Activated CD4-positive, alpha-beta T cell treated with anti-CD3 and anti-CD28 coated beads, Interleukin-10, Interleukin-2, amounts not matched to agents 100 ng/mL and 50 ng/mL, durations not matched to agents 16 hours and 8 hours (primary cell): Measurements from ENCODE around the gene WDR64.
"Not testable (repeated sequence)": the region's sequence is repeated elsewhere in the genome, so short reads cannot be mapped to it uniquely, and the experiment has no call there.

ENCODE experiments used
- DNase-seq: peaks from one replicate; pipeline ENCODE4 v3.0.0-alpha.2; 2020

Gene WDR64

DNA sequence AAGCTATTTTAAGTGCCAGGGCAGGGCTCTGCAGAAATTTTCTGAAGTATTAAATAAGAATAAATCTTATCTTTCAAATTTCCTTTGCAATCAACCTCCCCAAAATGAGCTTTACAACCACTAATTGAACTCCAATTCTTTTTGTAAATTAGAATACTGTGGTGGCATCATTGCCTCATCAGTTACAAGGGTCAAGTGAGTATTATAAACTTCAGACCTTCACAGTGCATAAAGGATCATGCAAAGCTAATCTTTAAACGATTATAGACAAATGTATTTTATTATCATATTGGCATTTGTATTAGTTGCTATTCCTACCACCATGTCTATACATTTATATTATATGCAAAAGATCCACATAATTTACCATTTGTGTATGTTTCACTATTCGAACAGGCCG, 19.1 kb upstream of the WDR64 start:
- no peak for DNase-seq

DNA sequence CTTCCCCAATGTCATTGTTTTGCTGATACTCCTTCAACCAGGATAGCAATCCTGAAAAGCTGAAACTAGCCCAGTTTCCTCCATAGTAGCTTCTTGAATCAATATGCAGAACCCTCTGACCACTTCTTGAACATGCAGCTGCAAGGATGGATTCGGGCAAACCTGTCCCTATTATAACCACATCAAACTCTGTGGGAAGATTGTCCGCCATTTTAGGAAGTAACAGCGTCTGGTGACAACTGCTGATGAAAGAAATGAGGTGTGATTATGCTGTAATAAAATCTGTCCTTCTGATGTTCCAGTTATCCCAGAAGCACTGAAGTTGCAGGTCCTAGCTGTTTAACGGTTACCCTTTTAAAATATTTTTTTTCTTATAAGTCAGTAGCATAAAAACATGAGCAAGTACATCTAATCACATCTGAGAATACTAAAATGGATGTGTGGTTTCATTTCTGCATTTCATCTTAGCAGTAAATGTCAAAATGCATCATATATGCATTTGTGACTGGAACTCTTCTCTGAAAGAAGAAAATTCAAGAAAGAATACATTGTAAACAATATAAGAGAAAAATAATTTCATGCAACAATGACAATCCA, 16.4 kb upstream of the WDR64 start:
- no peak for DNase-seq

DNA sequence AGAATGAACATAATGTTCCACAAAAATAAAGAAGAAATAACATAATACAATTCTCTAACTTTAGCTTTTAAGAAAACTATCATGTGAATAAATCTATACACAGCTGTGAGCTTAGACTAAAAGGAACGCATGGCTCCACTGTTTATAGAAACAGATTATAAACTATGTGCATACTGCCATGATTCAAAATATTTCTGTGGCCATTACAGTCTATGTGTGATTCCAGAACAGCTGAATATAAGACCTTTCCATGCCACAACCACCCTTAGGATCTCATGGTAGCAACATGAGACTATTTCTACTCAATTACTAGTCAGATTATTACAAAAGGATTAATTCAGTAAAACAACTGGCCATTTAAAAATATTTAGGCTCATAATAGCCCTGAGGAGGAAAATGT, 15.8 kb upstream of the WDR64 start:
- no peak for DNase-seq

GRCh38 chr1:241637046-241637590, 15.0 kb upstream of the WDR64 start:
- no peak for DNase-seq

- no peak for DNase-seq
Observed at GRCh38 chr1:241637604-241638003, 14.5 kb upstream of the WDR64 start.

- DNase-seq = no peak
Observed at GRCh38 chr1:241638099-241638682, 13.9 kb upstream of the WDR64 start.

GRCh38 chr1:241638909-241639622, 13.0 kb upstream of the WDR64 start:
- DNase-seq = peak; percentile 15

- no peak for DNase-seq
Observed at GRCh38 chr1:241639623-241640148, 12.4 kb upstream of the WDR64 start.

- DNase-seq = peak; percentile 95
Observed at GRCh38 chr1:241640149-241640866, 11.8 kb upstream of the WDR64 start, which contains the start of the genes CHML and OPN3. Gene CHML, minus strand, starts transcription at chr1:241640369. Its CDS starts 4,603 bp downstream, at chr1:241635766. Gene OPN3, minus strand, starts transcription at chr1:241640369. Its CDS starts 115 bp downstream, at chr1:241640254.

GRCh38 chr1:241640867-241641622, 11.0 kb upstream of the WDR64 start:
- DNase-seq = no peak

- no peak for DNase-seq
Observed at GRCh38 chr1:241641773-241642592, 10.1 kb upstream of the WDR64 start.

GRCh38 chr1:241642593-241642944, 9.5 kb upstream of the WDR64 start:
- DNase-seq = no peak

GRCh38 chr1:241644259-241644658, 7.8 kb upstream of the WDR64 start:
- DNase-seq = no peak

DNA sequence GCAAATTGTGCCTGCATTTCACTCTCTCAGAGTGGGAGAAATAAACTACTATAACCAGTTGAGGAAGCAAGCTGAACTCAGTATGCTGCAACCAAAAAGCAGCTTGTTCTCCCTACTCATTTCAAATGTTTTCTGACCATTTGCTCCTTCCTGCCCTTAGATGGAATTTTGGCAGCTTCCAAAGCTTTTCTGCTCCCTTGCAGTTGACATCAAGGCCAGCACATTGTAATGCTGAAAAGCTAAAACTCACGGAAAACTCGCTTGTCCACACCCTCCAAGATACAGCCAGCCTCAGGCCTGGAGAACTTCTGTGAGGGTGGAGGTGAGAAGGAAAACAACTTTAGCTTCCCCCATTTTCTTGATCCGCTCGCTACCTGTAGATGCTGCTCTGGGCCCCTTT, 6.9 kb upstream of the WDR64 start:
- DNase-seq = no peak

- DNase-seq = no peak
Observed at GRCh38 chr1:241646201-241646600, 5.9 kb upstream of the WDR64 start.

DNA sequence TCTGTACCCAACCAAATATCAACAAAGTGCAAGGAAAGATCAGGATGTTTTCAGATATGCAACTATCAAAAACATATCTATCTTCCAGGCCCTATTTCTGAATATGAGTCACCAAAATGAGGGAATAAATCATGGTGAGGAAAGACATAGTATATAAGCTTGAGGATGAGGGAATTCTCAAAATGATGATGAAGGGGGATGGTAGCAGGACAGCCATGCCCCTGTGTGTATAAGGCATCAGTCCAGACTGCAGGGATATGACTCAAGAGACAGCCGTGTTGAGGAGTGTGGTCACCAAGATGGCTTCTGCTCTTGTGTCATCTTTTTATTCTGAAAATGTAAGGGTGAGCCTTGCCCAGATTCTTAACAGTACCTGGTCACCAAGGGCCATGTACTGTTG, 4.4 kb upstream of the WDR64 start:
- no peak for DNase-seq

- no peak for DNase-seq
Observed at GRCh38 chr1:241648159-241648558, 3.9 kb upstream of the WDR64 start.

DNA sequence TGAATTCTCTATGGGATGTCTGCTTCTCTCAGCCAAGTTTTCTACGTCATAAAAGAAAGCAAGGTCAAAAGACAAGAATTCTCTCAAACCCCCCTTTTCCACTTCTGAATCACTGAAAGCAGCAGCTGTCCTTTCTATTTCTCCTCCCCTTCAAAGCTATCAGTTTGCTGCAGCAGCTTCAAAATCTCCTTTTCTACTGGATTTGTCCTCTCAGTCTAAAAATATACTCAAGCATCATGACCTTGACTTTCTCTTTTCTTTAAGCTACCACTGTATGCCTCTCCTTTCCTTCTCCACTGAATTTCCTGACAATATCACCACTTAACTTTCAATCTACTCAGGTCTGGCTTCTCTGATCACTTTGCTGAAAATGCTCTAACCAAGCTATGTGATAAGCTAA, 1.9 kb downstream of the WDR64 start:
- no peak for DNase-seq

DNA sequence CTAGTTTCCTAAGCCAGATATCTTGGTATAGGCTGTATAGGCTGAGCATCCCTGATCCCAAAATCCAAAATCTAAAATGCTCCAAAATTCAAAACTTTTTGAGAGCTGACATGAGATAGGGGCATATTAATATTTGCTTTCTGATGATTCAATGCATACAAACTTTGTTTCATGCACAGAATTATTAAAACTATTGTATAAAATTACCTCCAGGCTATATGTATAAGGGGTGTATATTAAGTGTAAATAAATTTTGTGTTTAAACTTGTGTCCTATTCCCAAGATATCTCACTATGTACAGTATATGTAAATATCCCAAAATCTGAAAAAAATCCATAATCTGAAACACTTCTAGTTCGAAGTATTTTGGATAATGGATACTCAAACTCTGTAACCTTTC, 2.6 kb downstream of the WDR64 start:
- no peak for DNase-seq

DNA sequence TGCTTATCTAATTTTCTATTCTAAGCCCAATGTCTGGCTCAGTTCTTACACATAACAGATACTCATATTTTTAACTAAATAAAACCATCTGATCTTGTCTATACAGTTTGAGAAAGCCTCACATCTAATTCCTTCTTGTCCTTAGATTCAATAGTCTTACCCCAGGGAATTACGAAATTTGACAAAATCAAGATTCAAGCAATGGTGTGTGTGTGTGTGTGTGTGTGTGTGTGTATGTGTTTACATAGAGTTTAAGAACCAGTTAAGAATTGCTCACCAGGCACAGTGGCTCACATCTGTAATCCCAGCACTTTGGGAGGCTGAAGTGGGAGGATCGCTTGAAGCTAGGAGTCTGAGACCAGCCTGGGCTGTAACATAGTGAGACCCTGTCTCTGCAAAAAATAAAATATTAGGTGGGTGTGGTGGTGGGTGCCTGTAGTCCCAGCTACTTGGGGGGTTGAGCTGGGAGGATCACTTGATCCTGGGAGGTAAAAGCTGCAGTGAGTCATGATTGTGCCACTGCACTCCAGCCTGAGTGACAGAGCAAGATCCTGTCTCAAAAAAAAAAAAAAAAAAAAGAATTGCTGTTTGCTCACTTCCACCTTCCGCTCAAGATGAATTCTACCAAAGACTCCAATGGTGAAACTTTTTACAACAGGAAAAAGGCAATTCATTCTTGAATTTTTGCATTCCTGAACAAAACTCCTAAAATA, 6.2 kb downstream of the WDR64 start:
- no peak for DNase-seq

DNA sequence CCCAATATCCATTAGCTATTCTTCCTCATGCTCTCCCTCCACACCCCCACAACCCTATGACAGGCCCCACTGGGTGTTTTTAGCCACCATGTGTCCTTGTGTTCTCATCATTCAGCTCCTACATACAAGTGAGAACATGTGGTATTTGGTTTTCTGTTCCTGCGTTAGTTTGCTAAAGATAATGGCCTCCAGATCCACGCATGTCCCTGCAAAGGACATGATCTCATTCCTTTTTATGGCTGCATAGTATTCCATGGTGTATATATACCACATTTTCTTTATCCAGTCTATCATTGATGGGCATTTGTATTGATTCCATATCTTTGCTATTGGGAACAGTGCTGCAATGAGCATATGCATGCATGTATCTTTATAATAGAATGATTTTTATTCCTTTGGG, 6.9 kb downstream of the WDR64 start:
- not testable (repeated sequence) for DNase-seq
